Measurements from ENCODE around the gene ZNF189. TPM values are rescaled to one million over a fixed set of nuclear protein-coding genes. Genes with fewer than 3 reads are reported as not detected.

Gene ZNF189
- total and polyA plus RNA-seq, 9 donors = 11.3 to 30.5 (median 25.1) TPM

DNA sequence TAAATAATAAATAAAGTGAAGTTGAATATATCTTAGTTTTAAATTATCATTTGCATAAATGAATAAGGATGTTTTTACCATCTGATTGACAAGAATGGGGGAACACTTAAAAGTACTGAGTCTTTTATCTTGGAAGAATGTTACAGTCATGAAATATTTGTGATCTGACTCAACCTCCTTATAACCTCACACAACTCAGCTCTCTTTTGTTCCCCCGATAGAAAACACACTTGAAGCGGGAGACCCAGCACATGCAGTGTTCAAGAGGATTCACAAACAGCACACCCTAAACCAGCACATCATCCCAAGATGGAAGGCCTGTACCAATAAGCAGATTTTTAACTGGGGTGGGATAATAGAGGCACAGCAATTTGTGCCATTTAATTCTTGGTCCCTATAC, 29.4 kb upstream of the ZNF189 start:
- intact Hi-C loops (cut with DNase I) = no loop called here
- TF ChIP-seq EP300 (IDR thresholded peaks at IDR 0.05) (no peak), POLR2A (IDR thresholded peaks at IDR 0.05) (no peak)
- TF ChIP-seq, protein P1, sequence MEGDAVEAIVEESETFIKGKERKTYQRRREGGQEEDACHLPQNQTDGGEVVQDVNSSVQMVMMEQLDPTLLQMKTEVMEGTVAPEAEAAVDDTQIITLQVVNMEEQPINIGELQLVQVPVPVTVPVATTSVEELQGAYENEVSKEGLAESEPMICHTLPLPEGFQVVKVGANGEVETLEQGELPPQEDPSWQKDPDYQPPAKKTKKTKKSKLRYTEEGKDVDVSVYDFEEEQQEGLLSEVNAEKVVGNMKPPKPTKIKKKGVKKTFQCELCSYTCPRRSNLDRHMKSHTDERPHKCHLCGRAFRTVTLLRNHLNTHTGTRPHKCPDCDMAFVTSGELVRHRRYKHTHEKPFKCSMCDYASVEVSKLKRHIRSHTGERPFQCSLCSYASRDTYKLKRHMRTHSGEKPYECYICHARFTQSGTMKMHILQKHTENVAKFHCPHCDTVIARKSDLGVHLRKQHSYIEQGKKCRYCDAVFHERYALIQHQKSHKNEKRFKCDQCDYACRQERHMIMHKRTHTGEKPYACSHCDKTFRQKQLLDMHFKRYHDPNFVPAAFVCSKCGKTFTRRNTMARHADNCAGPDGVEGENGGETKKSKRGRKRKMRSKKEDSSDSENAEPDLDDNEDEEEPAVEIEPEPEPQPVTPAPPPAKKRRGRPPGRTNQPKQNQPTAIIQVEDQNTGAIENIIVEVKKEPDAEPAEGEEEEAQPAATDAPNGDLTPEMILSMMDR (IDR thresholded peaks at IDR 0.05) = no peak
- no peaks in the 10 kb centered on the region for H3K4me1 ChIP-seq (ENCODE audit: insufficient read depth)
- 76 to 79% (median 78%) methylated on average over 2 of the region's 2 CpGs for WGBS, 3 donors
- no peak overlapping the region for H3K4me3 ChIP-seq
- no peaks in the 10 kb centered on the region for H3K9me3 ChIP-seq
- H3K36me3 ChIP-seq = no peaks in the 10 kb centered on the region
- H3K27ac ChIP-seq = no peak overlapping the region
- no peak for DNase-seq
- H3K27me3 ChIP-seq = no peaks in the 10 kb centered on the region

DNA sequence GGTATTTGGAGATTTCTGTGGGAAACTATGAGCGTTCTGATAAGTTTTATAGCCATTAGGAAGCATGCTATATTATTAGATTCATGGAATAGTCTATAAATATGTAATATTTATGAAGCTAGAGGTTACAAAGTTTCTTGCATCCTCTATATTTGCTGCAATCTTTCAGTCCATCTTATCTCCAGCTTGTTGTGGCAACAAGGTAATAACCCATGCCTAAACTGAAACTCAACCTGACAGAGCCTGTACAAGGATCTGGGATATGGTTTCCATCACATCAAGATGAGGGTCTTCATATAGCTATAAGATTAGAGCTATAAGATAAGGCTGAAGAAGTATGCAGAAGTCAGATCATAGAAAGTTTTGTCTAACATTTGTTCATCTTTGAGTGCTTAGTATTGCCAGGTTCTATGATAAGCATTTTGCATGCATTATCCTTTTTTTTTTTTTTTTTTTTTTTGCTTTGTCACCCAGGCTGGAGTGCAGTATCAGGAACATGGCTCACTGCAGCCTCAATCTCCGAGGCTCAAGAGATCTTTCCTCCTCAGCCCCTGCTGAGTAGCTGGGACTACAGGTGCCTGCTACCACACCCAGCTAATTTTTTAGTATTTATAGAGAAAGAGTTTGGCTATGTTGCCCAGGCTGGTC, 28.6 kb upstream of the ZNF189 start:
- TF ChIP-seq POLR2A (IDR thresholded peaks at IDR 0.05) = no peak
- TF ChIP-seq EP300 (IDR thresholded peaks at IDR 0.05) = no peak
- TF ChIP-seq, protein P1 (IDR thresholded peaks at IDR 0.05) = no peak
- WGBS, 3 donors = 60 to 77% (median 70%) methylated on average over 2 of the region's 2 CpGs
- intact Hi-C loops (cut with DNase I) = no loop called here
- Histone ChIP-seq H3K4me3 (no peak overlapping the region), H3K27me3 (no peaks in the 10 kb centered on the region), H3K4me1 (ENCODE audit: insufficient read depth) (no peaks in the 10 kb centered on the region), H3K9me3 (no peaks in the 10 kb centered on the region), H3K36me3 (no peaks in the 10 kb centered on the region), H3K27ac (no peak overlapping the region)
- DNase-seq = no peak

DNA sequence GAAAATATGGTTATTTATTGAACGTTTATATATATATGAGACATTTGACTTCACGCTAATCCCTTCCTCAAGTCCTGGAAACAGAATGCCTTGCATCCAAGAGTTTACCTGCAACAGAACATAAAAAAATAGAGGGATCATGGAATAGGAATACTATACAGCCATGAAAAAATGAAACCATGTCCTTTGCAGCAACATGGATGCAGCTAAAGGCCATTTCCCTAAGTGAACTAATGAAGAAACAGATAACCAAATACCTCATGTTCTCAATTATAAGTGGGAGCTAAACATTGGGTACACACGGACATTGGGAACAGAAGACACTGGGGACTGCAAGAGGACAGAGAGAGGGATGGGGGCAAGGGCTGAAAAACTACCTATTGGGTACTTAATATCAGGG, 26.8 kb upstream of the ZNF189 start:
- intact Hi-C loops (cut with DNase I) = no loop called here

DNA sequence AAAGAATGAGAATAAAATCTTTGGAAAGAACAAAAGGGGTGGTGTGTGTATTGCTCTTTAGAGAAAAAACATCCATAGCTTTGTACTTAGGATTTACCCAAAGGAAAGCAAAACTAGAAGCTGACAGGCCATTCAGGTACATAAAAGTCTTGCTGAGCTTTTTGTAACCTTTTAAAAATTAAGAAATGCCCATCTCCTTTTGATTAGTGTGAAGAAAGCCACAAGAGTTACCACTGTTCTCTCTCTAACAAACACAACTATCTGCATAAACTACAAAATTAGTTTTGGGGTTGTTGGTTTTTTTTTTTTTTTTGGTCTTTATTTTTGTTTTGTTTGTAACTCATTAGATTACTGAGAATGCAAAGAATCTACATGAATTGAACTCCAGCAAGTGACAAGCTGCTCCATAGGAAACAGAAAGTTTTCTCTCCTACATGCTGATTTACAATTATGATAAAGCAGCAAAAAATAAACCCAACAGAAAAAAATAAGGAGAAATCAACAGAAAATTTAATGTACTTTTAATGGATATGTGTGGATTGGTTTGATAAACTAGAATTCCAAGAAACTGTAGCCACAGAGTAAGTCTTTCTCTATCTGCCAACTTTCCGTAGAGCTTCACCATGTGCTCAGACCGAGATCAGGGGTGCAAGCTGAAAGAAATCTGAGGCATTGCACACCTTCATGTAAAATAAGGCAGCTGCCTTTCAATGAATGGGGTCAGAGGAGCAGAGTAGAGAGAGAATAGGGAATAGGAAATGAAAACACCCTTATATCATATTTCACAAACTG, 26.1 kb upstream of the ZNF189 start:
- Histone ChIP-seq H3K9me3 (no peaks in the 10 kb centered on the region), H3K4me3 (no peak overlapping the region), H3K27ac (no peak overlapping the region), H3K4me1 (ENCODE audit: insufficient read depth) (no peaks in the 10 kb centered on the region), H3K36me3 (no peaks in the 10 kb centered on the region), H3K27me3 (no peaks in the 10 kb centered on the region)
- intact Hi-C loops (cut with DNase I) = no loop called here
- WGBS, 3 donors = 30 to 48% (median 46%) methylated on average over 2 of the region's 2 CpGs
- TF ChIP-seq EP300 (IDR thresholded peaks at IDR 0.05) (no peak), POLR2A (IDR thresholded peaks at IDR 0.05) (no peak)
- TF ChIP-seq, protein P1 (IDR thresholded peaks at IDR 0.05) = no peak
- DNase-seq = no peak

More for the DNA sequence above, 26.8 kb upstream of the ZNF189 start:
- H3K36me3 ChIP-seq = no peaks in the 10 kb centered on the region
- H3K4me1 ChIP-seq (ENCODE audit: insufficient read depth) = no peaks in the 10 kb centered on the region
- H3K9me3 ChIP-seq = no peaks in the 10 kb centered on the region
- no peak overlapping the region for H3K27ac ChIP-seq
- no peak overlapping the region for H3K4me3 ChIP-seq
- 94 to 96% (median 95%) methylated on average over 3 of the region's 3 CpGs for WGBS, 3 donors
- H3K27me3 ChIP-seq = no peaks in the 10 kb centered on the region
- DNase-seq = no peak
- TF ChIP-seq, protein P1 (IDR thresholded peaks at IDR 0.05) = no peak
- no peak for TF ChIP-seq POLR2A (IDR thresholded peaks at IDR 0.05)
